Sigmoid colon (tissue), 4 donors: ENCODE measurements around the gene SLC25A13.

Experiments used
- POLR2A ChIP-seq, 2 donors: fragments of 450-650 bp; IDR thresholded peaks; one replicate each; pipeline ENCODE4 v1.6.1; 2016; ENCODE audit warnings: antibody characterized with exemption in 2 of 2, mild to moderate bottlenecking in 2 of 2, moderate library complexity in 2 of 2
- POLR2AphosphoS5 ChIP-seq, 4 donors: sonication (generic); formaldehyde crosslinking; IDR thresholded peaks; one replicate each; pipeline ENCODE4 v1.6.1; 2017; ENCODE audit warnings: antibody characterized with exemption in 4 of 4
- TF ChIP-seq, protein P1 (sequence below), 4 experiments: fragments of 450-650 bp in 3 of 4; fragments of 200-600 bp in 1 of 4; IDR thresholded peaks; one replicate each; pipeline ENCODE4 v1.5.1; 2016 to 2019; ENCODE audit warnings: antibody characterized with exemption in 4 of 4, mild to moderate bottlenecking in 3 of 4, moderate library complexity in 2 of 4

DNA sequence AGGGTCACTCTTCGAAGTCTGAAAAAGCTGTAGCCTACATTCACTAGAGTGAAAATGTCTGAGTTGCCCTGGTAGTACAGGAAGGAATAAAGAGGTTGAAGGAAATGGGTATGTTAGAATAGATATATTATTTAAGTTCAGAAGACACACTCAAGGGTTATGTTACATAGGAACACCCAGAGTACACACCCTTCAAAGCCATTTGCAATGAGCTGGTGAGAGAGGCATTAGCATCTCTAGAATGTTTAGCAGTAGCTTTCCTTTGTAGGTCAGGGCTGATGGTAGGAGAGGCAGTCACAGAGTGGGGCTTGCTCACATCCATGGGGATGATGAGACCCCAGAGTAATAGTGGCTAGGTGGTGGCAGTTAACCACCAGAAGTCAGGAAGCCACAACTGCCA is 221.2 kb downstream of the SLC25A13 start:
- no peak for TF ChIP-seq POLR2A (IDR thresholded peaks at IDR 0.05)
- TF ChIP-seq, protein P1, sequence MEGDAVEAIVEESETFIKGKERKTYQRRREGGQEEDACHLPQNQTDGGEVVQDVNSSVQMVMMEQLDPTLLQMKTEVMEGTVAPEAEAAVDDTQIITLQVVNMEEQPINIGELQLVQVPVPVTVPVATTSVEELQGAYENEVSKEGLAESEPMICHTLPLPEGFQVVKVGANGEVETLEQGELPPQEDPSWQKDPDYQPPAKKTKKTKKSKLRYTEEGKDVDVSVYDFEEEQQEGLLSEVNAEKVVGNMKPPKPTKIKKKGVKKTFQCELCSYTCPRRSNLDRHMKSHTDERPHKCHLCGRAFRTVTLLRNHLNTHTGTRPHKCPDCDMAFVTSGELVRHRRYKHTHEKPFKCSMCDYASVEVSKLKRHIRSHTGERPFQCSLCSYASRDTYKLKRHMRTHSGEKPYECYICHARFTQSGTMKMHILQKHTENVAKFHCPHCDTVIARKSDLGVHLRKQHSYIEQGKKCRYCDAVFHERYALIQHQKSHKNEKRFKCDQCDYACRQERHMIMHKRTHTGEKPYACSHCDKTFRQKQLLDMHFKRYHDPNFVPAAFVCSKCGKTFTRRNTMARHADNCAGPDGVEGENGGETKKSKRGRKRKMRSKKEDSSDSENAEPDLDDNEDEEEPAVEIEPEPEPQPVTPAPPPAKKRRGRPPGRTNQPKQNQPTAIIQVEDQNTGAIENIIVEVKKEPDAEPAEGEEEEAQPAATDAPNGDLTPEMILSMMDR (IDR thresholded peaks at IDR 0.05): no peak
- no peak for TF ChIP-seq POLR2AphosphoS5 (IDR thresholded peaks at IDR 0.05)
